ENCODE results near the gene ACSM5. TPM values are rescaled to one million over a fixed set of nuclear protein-coding genes. Genes with fewer than 3 reads are reported as not detected.
A peak's percentile ranks its signal among the peaks of the same experiment; 100 is the strongest.
"Not testable (repeated sequence)": the region's sequence is repeated elsewhere in the genome, so short reads cannot be mapped to it uniquely, and the experiment has no call there.

The ACSM5 gene
- total and polyA plus RNA-seq, 4 donors, result 4.2 to 240 (median 156) TPM

- Histone ChIP-seq H3K4me3 (ENCODE audit: low read depth in 1 of 3, low read length in 3 of 3) (no peak overlapping the region), H3K9ac (ENCODE audit: low read depth in 1 of 2, low read length in 2 of 2) (no peak overlapping the region), H3K9me3 (ENCODE audit: control insufficient read depth in 4 of 4, low read length in 3 of 4) (no peaks in the 10 kb centered on the region), H3K4me1 (ENCODE audit: control insufficient read depth in 4 of 4, insufficient read depth in 4 of 4, low read length in 3 of 4) (peaks cover 0 to 12% (median 8%) of the 10 kb centered on the region in 4 donors), H3K27ac (ENCODE audit: low read depth in 1 of 2, low read length in 2 of 2) (no peak overlapping the region), H3K27me3 (ENCODE audit: control insufficient read depth in 4 of 4, insufficient read depth in 4 of 4, low read length in 3 of 4) (no peaks in the 10 kb centered on the region), H3K36me3 (ENCODE audit: control insufficient read depth in 4 of 4, insufficient read depth in 3 of 4, low read depth in 1 of 4, low read length in 3 of 4) (peaks cover 1 to 16% (median 6%) of the 10 kb centered on the region in 4 donors)
- no peak for TF ChIP-seq TAF1 (conservative IDR thresholded peaks at IDR 0.05)
- no peak for TF ChIP-seq HNF4A (conservative IDR thresholded peaks at IDR 0.05)
- no peak for TF ChIP-seq ZBTB33 (IDR thresholded peaks at IDR 0.05)
- TF ChIP-seq GABPA (IDR thresholded peaks at IDR 0.05 in 1 of 2, conservative IDR thresholded peaks at IDR 0.05 in 1 of 2), result no peak
- TF ChIP-seq EGR1 (IDR thresholded peaks at IDR 0.05; ENCODE audit: low read depth in 2 of 2), result no peak
- no peak for TF ChIP-seq YY1 (IDR thresholded peaks at IDR 0.05)
- no peak for TF ChIP-seq ATF3 (IDR thresholded peaks at IDR 0.05)
- no peak for TF ChIP-seq HNF4G (IDR thresholded peaks at IDR 0.05)
- TF ChIP-seq RXRA (IDR thresholded peaks at IDR 0.05), result no peak
- WGBS, result 86% methylated on average over 1 of the region's 1 CpG
- no peak for DNase-seq (ENCODE audit: low spot score)
Measured at GRCh38 chr16:20415541-20415940, 6.2 kb downstream of the ACSM5 start.

GRCh38 chr16:20419093-20419492 is 9.8 kb downstream of the ACSM5 start:
- H3K9ac ChIP-seq (ENCODE audit: low read depth in 1 of 2, low read length in 2 of 2); H3K27me3 ChIP-seq (ENCODE audit: control insufficient read depth in 4 of 4, insufficient read depth in 4 of 4, low read length in 3 of 4); H3K27ac ChIP-seq (ENCODE audit: low read depth in 1 of 2, low read length in 2 of 2); H3K9me3 ChIP-seq (ENCODE audit: control insufficient read depth in 4 of 4, low read length in 3 of 4); DNase-seq (ENCODE audit: low spot score); H3K4me3 ChIP-seq (ENCODE audit: low read depth in 1 of 3, low read length in 3 of 3): not testable (repeated sequence)
- H3K4me1 ChIP-seq (ENCODE audit: control insufficient read depth in 4 of 4, insufficient read depth in 4 of 4, low read length in 3 of 4), result peaks cover 1 to 22% (median 10%) of the 10 kb centered on the region in 4 donors
- peaks cover 1 to 16% (median 6%) of the 10 kb centered on the region in 4 donors for H3K36me3 ChIP-seq (ENCODE audit: control insufficient read depth in 4 of 4, insufficient read depth in 3 of 4, low read depth in 1 of 4, low read length in 3 of 4)
- WGBS, result 90% methylated on average over 8 of the region's 8 CpGs

GRCh38 chr16:20421748-20422147 is 12.4 kb downstream of the ACSM5 start:
- 35% methylated on average over 2 of the region's 2 CpGs for WGBS
- H3K9me3 ChIP-seq (ENCODE audit: control insufficient read depth in 4 of 4, low read length in 3 of 4); DNase-seq (ENCODE audit: low spot score); H3K4me3 ChIP-seq (ENCODE audit: low read depth in 1 of 3, low read length in 3 of 3); H3K27ac ChIP-seq (ENCODE audit: low read depth in 1 of 2, low read length in 2 of 2); H3K27me3 ChIP-seq (ENCODE audit: control insufficient read depth in 4 of 4, insufficient read depth in 4 of 4, low read length in 3 of 4); H3K9ac ChIP-seq (ENCODE audit: low read depth in 1 of 2, low read length in 2 of 2): not testable (repeated sequence)
- Histone ChIP-seq H3K4me1 (ENCODE audit: control insufficient read depth in 4 of 4, insufficient read depth in 4 of 4, low read length in 3 of 4) (peaks cover 4 to 30% (median 20%) of the 10 kb centered on the region in 4 donors), H3K36me3 (ENCODE audit: control insufficient read depth in 4 of 4, insufficient read depth in 3 of 4, low read depth in 1 of 4, low read length in 3 of 4) (peaks cover 1 to 16% (median 6%) of the 10 kb centered on the region in 4 donors)
- TF ChIP-seq HNF4A (conservative IDR thresholded peaks at IDR 0.05), result peak; percentile 40 to 47
- TF ChIP-seq JUND (IDR thresholded peaks at IDR 0.05), result peak in 1 of 2 donors; percentile 12
- TF ChIP-seq RXRA (IDR thresholded peaks at IDR 0.05), result peak; percentile 38 to 58

GRCh38 chr16:20423772-20424128 is 14.4 kb downstream of the ACSM5 start:
- H3K36me3 ChIP-seq (ENCODE audit: control insufficient read depth in 4 of 4, insufficient read depth in 3 of 4, low read depth in 1 of 4, low read length in 3 of 4); DNase-seq (ENCODE audit: low spot score); H3K9me3 ChIP-seq (ENCODE audit: control insufficient read depth in 4 of 4, low read length in 3 of 4); H3K4me3 ChIP-seq (ENCODE audit: low read depth in 1 of 3, low read length in 3 of 3); H3K9ac ChIP-seq (ENCODE audit: low read depth in 1 of 2, low read length in 2 of 2); H3K27me3 ChIP-seq (ENCODE audit: control insufficient read depth in 4 of 4, insufficient read depth in 4 of 4, low read length in 3 of 4): not testable (repeated sequence)
- H3K27ac ChIP-seq (ENCODE audit: low read depth in 1 of 2, low read length in 2 of 2), result peak overlapping the region; percentile 80 to 91
- 32% methylated on average over 5 of the region's 5 CpGs for WGBS
- H3K4me1 ChIP-seq (ENCODE audit: control insufficient read depth in 4 of 4, insufficient read depth in 4 of 4, low read length in 3 of 4), result peaks cover 4 to 42% (median 23%) of the 10 kb centered on the region in 4 donors
- TF ChIP-seq HNF4A (conservative IDR thresholded peaks at IDR 0.05) (peak in 1 of 2 donors; percentile 40), RXRA (IDR thresholded peaks at IDR 0.05) (peak; percentile 54 to 71)
